Measurements from ENCODE around the gene GDF11. TPM values are rescaled to one million over a fixed set of nuclear protein-coding genes. Genes with fewer than 3 reads are reported as not detected.

GDF11 gene
- total and polyA plus RNA-seq, 2 of the 8 experiments (the other 6 are each of a cell fraction or from before 2014, with no cell fraction given): 12.1 to 15.1 TPM

- no peak overlapping the region for H3K4me2 ChIP-seq (ENCODE audit: insufficient read depth in 1 of 2, low read depth in 2 of 2, low read length in 2 of 2)
- H3K4me3 ChIP-seq (ENCODE audit: extremely low read depth in 1 of 4, insufficient read depth in 2 of 4, low read depth in 3 of 4, low read length in 4 of 4): no peak overlapping the region
- peaks cover 0 to 19% (median 9%) of the 10 kb centered on the region in 4 experiments; a peak in 5 of 7 replicates for H3K4me1 ChIP-seq (replicated peaks in 1 of 4; ENCODE audit: control insufficient read depth in 3 of 4, insufficient read depth in 4 of 4, low read length in 3 of 4)
- POLR2A ChIA-PET (ENCODE audit: partially characterized antibody): interaction anchor here (0.9 to 34.1 kb wide), 5 partner anchors 10 to 32 kb away, joined by 3 to 809 read pairs (median 3); partner anchors contain the start of gene BLOC1S1
- TF ChIP-seq, protein P1, sequence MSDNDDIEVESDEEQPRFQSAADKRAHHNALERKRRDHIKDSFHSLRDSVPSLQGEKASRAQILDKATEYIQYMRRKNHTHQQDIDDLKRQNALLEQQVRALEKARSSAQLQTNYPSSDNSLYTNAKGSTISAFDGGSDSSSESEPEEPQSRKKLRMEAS (IDR thresholded peaks at IDR 0.05): no peak
- TF ChIP-seq KDM1A (IDR thresholded peaks at IDR 0.05; ENCODE audit: borderline replicate concordance, low read length) (no peak), NANOG (IDR thresholded peaks at IDR 0.05; ENCODE audit: insufficient read depth, low read depth, low read length, poor library complexity, severe bottlenecking) (no peak)
- H3K79me2 ChIP-seq (ENCODE audit: control insufficient read depth in 1 of 2, insufficient read depth in 2 of 2, low read length in 2 of 2): no peaks in the 10 kb centered on the region
- no peak overlapping the region for H2AK5ac ChIP-seq (ENCODE audit: low read depth, low read length)
- no peak for FAIRE-seq
- H4K91ac ChIP-seq (replicated peaks; ENCODE audit: insufficient read length, low read length): no peak overlapping the region
- H2BK15ac ChIP-seq (ENCODE audit: low read length): no peak overlapping the region
- no peak overlapping the region for H3K27ac ChIP-seq (ENCODE audit: low read depth, low read length)
- H3K56ac ChIP-seq (replicated peaks; ENCODE audit: insufficient read length, low read depth, low read length): no peak overlapping the region
- no peak overlapping the region for H3K4ac ChIP-seq (replicated peaks; ENCODE audit: insufficient read length, low read depth, low read length)
- H4K8ac ChIP-seq (ENCODE audit: extremely low read depth, insufficient read depth, low read length): no peak overlapping the region
- 92% methylated on average over 3 of the region's 3 CpGs; no CpG with 5 or more reads in 1 of the 2 experiments for WGBS, 2 experiments (ENCODE audit: extremely low coverage in 1 of 2, insufficient coverage in 1 of 2, insufficient read length in 1 of 2, insufficient replicate concordance in 2 of 2, low coverage in 1 of 2, low lambda C conversion rate in 2 of 2, missing lambda C conversion rate in 1 of 2)
- no peaks in the 10 kb centered on the region for H3K79me1 ChIP-seq (ENCODE audit: low read depth, low read length)
- no peaks in the 10 kb centered on the region for H4K20me1 ChIP-seq (replicated peaks in 1 of 2; ENCODE audit: control insufficient read depth in 1 of 2, insufficient read depth in 2 of 2, low read length in 2 of 2)
- H3K14ac ChIP-seq (ENCODE audit: insufficient read length): no peak overlapping the region
- H3K23me2 ChIP-seq (ENCODE audit: low read depth, low read length): peaks cover 8% of the 10 kb centered on the region
- no peak overlapping the region for H2BK5ac ChIP-seq (ENCODE audit: low read depth, low read length)
- no peak for DNase-seq (ENCODE audit: low read depth in 1 of 2, low spot score in 2 of 2)
- H3K9me3 ChIP-seq (ENCODE audit: insufficient read depth in 2 of 2, low read depth in 1 of 2, low read length in 1 of 2): no peaks in the 10 kb centered on the region
- H3K27me3 ChIP-seq (replicated peaks in 1 of 4; ENCODE audit: control insufficient read depth in 3 of 4, extremely low read depth in 1 of 4, insufficient read depth in 3 of 4, low read length in 3 of 4): no peaks in the 10 kb centered on the region
- no peaks in the 10 kb centered on the region for H3K36me3 ChIP-seq (ENCODE audit: control insufficient read depth in 2 of 4, insufficient read depth in 4 of 4, low read length in 3 of 4)
- no peak overlapping the region for H3K9ac ChIP-seq (replicated peaks in 1 of 4; ENCODE audit: extremely low read depth in 1 of 4, low read depth in 3 of 4, low read length in 3 of 4)
- H2BK12ac ChIP-seq (ENCODE audit: low read depth, low read length): no peak overlapping the region
- no peak overlapping the region for H4K5ac ChIP-seq (ENCODE audit: insufficient read length, low read depth, low read length)
- no peak overlapping the region for H2BK120ac ChIP-seq (replicated peaks; ENCODE audit: low read depth, low read length)
- no peak overlapping the region for H3K23ac ChIP-seq (ENCODE audit: insufficient read length)
- CTCF ChIA-PET (ENCODE audit: partially characterized antibody): interaction anchor here (0.6 to 10.7 kb wide), 10 partner anchors 9 to 88 kb away, joined by 4 to 229 read pairs (median 20); partner anchors contain the start of genes BLOC1S1, ITGA7 and RDH5
- no peak overlapping the region for H2AFZ ChIP-seq (ENCODE audit: low read length)
- no peak overlapping the region for H2BK20ac ChIP-seq (ENCODE audit: low read length)
- H3K18ac ChIP-seq (ENCODE audit: extremely low read depth, low read length): no peak overlapping the region
Observed at GRCh38 chr12:55734595-55734994, 8.3 kb upstream of the GDF11 start.

Measured in H1 (cell line).